Panc1 (cell line): ENCODE results near the gene SFI1. TPM values are rescaled to one million over a fixed set of nuclear protein-coding genes. Genes with fewer than 3 reads are reported as not detected.

Experiments used
- ATAC-seq: fragments of 200-7000 bp; cut with Tn5 transposase; 2 replicates; pipeline ENCODE4 v1.9.1; 2020; ENCODE audit warnings: mild to moderate bottlenecking, moderate library complexity
- BruUV-seq: library from RNA; stranded (reverse); fragments of 400-500 nt; replicated peaks from 2 replicates; lab custom pipeline; 2021; lab: Mats Ljungman, UMichigan
- CTCF ChIA-PET: fragments of 300-600 bp; sonication (Branson Sonifier 250); formaldehyde crosslinking; loops from one replicate; lab custom pipeline; 2022; ENCODE audit warnings: antibody characterized with exemption; lab: Charles Lee
- POLR2A ChIA-PET: fragments of 300-600 bp; sonication (Branson Sonifier 250); formaldehyde crosslinking; loops from one replicate; lab custom pipeline; 2022; ENCODE audit warnings: antibody characterized with exemption; lab: Charles Lee
- DNase-seq: peaks from one replicate; pipeline ENCODE4 v3.0.0-alpha.2; 2010; ENCODE audit warnings: low read depth, low spot score
- H3K27ac ChIP-seq: 2 replicates; pipeline ENCODE4 v1.5.1; 2011; ENCODE audit warnings: mild to moderate bottlenecking, low read length, inconsistent platforms
- H3K27me3 ChIP-seq: fragments of 200-500 bp; sonication (Bioruptor generic); 2 replicates; pipeline ENCODE4 v1.6.0; 2014; ENCODE audit warnings: low read length, inconsistent platforms; ENCODE audit not compliant: control insufficient read depth, insufficient read depth
- H3K36me3 ChIP-seq: fragments of 200-500 bp; sonication (Bioruptor generic); 2 replicates; pipeline ENCODE4 v1.5.1; 2014; ENCODE audit warnings: inconsistent platforms, mild to moderate bottlenecking, low read length, moderate library complexity; ENCODE audit not compliant: control insufficient read depth, insufficient read depth
- H3K4me1 ChIP-seq: 2 replicates; pipeline ENCODE4 v1.5.1; 2011; ENCODE audit warnings: inconsistent platforms, mild to moderate bottlenecking, low read length, moderate library complexity; ENCODE audit not compliant: control insufficient read depth, insufficient read depth
- H3K4me3 ChIP-seq, 2 experiments: 2 replicates each; pipeline ENCODE4 v1.5.1; 2011 to 2012; ENCODE audit warnings: low read depth in 2 of 2, low read length in 2 of 2, mild to moderate bottlenecking in 2 of 2, inconsistent platforms in 1 of 2, moderate library complexity in 1 of 2
- H3K9me3 ChIP-seq: fragments of 200-500 bp; sonication (Bioruptor generic); 2 replicates; pipeline ENCODE4 v1.5.1; 2014; ENCODE audit warnings: low read depth, mild to moderate bottlenecking, inconsistent platforms, low read length, moderate library complexity; ENCODE audit not compliant: control insufficient read depth, insufficient read depth
- CTCF ChIP-seq: fragments of 450-650 bp; IDR thresholded peaks from 2 replicates; pipeline ENCODE4 v1.5.1; 2017; ENCODE audit warnings: mild to moderate bottlenecking
- POLR2AphosphoS5 ChIP-seq: IDR thresholded peaks from 2 replicates; pipeline ENCODE4 v1.6.1; 2012; ENCODE audit warnings: mild to moderate bottlenecking, low read depth, low read length, moderate library complexity
- REST ChIP-seq, 2 experiments: IDR thresholded peaks; 2 replicates each; pipeline ENCODE4 v1.6.1; 2011 to 2012; ENCODE audit warnings: low read depth in 2 of 2, control low read depth in 1 of 2, low read length in 1 of 2, mild to moderate bottlenecking in 1 of 2, moderate library complexity in 1 of 2; ENCODE audit not compliant: insufficient read depth in 1 of 2
- SIN3A ChIP-seq: IDR thresholded peaks from 2 replicates; pipeline ENCODE4 v1.6.1; 2012; ENCODE audit warnings: low read depth, mild to moderate bottlenecking, low read length, moderate library complexity, borderline replicate concordance; ENCODE audit not compliant: insufficient read depth
- TCF7L2 ChIP-seq: IDR thresholded peaks from 2 replicates; pipeline ENCODE4 v1.6.1; 2011; ENCODE audit warnings: mild to moderate bottlenecking, low read depth, low read length, inconsistent platforms
- in situ Hi-C: cut with HindIII; loops from 2 replicates; pipeline ENCODE4 v1.10.0; 2016; ENCODE audit warnings: low sequenced_read_pairs, low pct_unique_long_range_greater_than_20kb
- intact Hi-C: fragments of 100-400 bp; cut with micrococcal nuclease; formaldehyde crosslinking; loops from one replicate; pipeline ENCODE4 v1.10.0; 2022; ENCODE audit not compliant: unreplicated experiment
- total RNA-seq: library from RNA; stranded (reverse); gene quantifications from one replicate; pipeline ENCODE4 v1.2.1, GENCODE V29; 2021; ENCODE audit not compliant: unreplicated experiment

SFI1 gene
- total RNA-seq, 1 experiment from 2014 or later, result 29.9 TPM

- H3K27me3 ChIP-seq, result no peaks in the 10 kb centered on the region
- H3K27ac ChIP-seq, result no peak overlapping the region
- no peak for ATAC-seq
- in situ Hi-C loops, result no loop called here
- no peak for DNase-seq
- H3K4me3 ChIP-seq, result no peak overlapping the region
- ChIA-PET CTCF (no interaction called here), POLR2A (no interaction called here)
- H3K4me1 ChIP-seq, result no peaks in the 10 kb centered on the region
- BruUV-seq, result no TSS peak
- no peaks in the 10 kb centered on the region; the same call in 1 of the 2 replicates for H3K36me3 ChIP-seq
- intact Hi-C loops, result no loop called here
- H3K9me3 ChIP-seq, result no peaks in the 10 kb centered on the region
- TF ChIP-seq TCF7L2, result no peak
Observed at GRCh38 chr22:31584804-31585160, 88.4 kb downstream of the SFI1 start.

- intact Hi-C loops, result no loop called here
- POLR2A ChIA-PET, result no interaction called here
- in situ Hi-C loops, result no loop called here
- Histone ChIP-seq H3K27ac (no peak overlapping the region), H3K9me3 (no peaks in the 10 kb centered on the region), H3K4me3 (no peak overlapping the region), H3K27me3 (no peaks in the 10 kb centered on the region), H3K36me3 (no peaks in the 10 kb centered on the region; the same call in 1 of the 2 replicates), H3K4me1 (no peaks in the 10 kb centered on the region)
- CTCF ChIA-PET, result no interaction called here
- DNase-seq (no peak), ATAC-seq (no peak)
- no TSS peak for BruUV-seq
- TF ChIP-seq CTCF, result no peak
- TF ChIP-seq POLR2AphosphoS5, result no peak
- TF ChIP-seq REST (IDR thresholded peaks at IDR 0.05; ENCODE audit: insufficient read depth in 1 of 2, low read depth in 2 of 2, low read length in 1 of 2), result no peak
- no peak for TF ChIP-seq SIN3A
- TF ChIP-seq TCF7L2, result no peak
Observed at GRCh38 chr22:31585161-31585859, 89.0 kb downstream of the SFI1 start.

- no peak for TF ChIP-seq SIN3A
- no peak for TF ChIP-seq TCF7L2
- no peak for TF ChIP-seq REST (IDR thresholded peaks at IDR 0.05; ENCODE audit: insufficient read depth in 1 of 2, low read depth in 2 of 2, low read length in 1 of 2)
- no peak for TF ChIP-seq CTCF
- no peak for TF ChIP-seq POLR2AphosphoS5
- BruUV-seq, result no TSS peak
- Histone ChIP-seq H3K27ac (no peak overlapping the region), H3K4me1 (no peaks in the 10 kb centered on the region), H3K27me3 (no peaks in the 10 kb centered on the region), H3K9me3 (no peaks in the 10 kb centered on the region), H3K36me3 (no peaks in the 10 kb centered on the region; the same call in 1 of the 2 replicates), H3K4me3 (no peak overlapping the region)
- ATAC-seq, result no peak
- intact Hi-C loops (no loop called here), in situ Hi-C loops (no loop called here)
- no peak for DNase-seq
- POLR2A ChIA-PET, result no interaction called here
- CTCF ChIA-PET, result no interaction called here
Observed at GRCh38 chr22:31586137-31586920, 90.0 kb downstream of the SFI1 start.
